PFSK-1 (cell line): ENCODE measurements around the gene EFCAB6.

Experiments
- FOXP2 ChIP-seq: optimal IDR thresholded peaks from 2 replicates; pipeline ENCODE3; 2011; ENCODE audit warnings: borderline replicate concordance, control low read depth, inconsistent platforms; ENCODE audit not compliant: insufficient read depth; ENCODE audit errors: extremely low read length, extremely low read depth
- POLR2AphosphoS5 ChIP-seq: IDR thresholded peaks from 2 replicates; pipeline ENCODE4 v1.6.1; 2012; ENCODE audit warnings: low read depth, mild to moderate bottlenecking, control low read depth, low read length, moderate library complexity
- REST ChIP-seq, 2 experiments: IDR thresholded peaks; 2 replicates each; pipeline versions ENCODE4 v1.6.1 to v1.8.0; 2011 to 2012; ENCODE audit warnings: low read depth in 2 of 2, low read length in 2 of 2, control low read depth in 1 of 2, inconsistent platforms in 1 of 2, mild to moderate bottlenecking in 1 of 2, moderate library complexity in 1 of 2; ENCODE audit not compliant: insufficient read depth in 1 of 2
- SIN3A ChIP-seq: IDR thresholded peaks from 2 replicates; pipeline ENCODE4 v1.6.1; 2012; ENCODE audit warnings: mild to moderate bottlenecking, low read length, moderate library complexity, borderline replicate concordance; ENCODE audit not compliant: insufficient read depth
- TAF1 ChIP-seq: IDR thresholded peaks from 2 replicates; pipeline ENCODE4 v1.6.1; 2012; ENCODE audit warnings: low read length, control low read depth, borderline replicate concordance; ENCODE audit not compliant: insufficient read depth

EFCAB6 gene

GRCh38 chr22:43532301-43533155 lies 279.6 kb downstream of the EFCAB6 start:
- TF ChIP-seq REST (IDR thresholded peaks at IDR 0.05; ENCODE audit: insufficient read depth in 1 of 2, low read depth in 2 of 2, low read length in 2 of 2): no peak

GRCh38 chr22:43531651-43532050 lies 280.5 kb downstream of the EFCAB6 start:
- TF ChIP-seq POLR2AphosphoS5: no peak
- TF ChIP-seq FOXP2: no peak
- no peak for TF ChIP-seq REST (IDR thresholded peaks at IDR 0.05; ENCODE audit: insufficient read depth in 1 of 2, low read depth in 2 of 2, low read length in 2 of 2)
- no peak for TF ChIP-seq SIN3A
- no peak for TF ChIP-seq TAF1

- TF ChIP-seq POLR2AphosphoS5 (no peak), FOXP2 (no peak), SIN3A (no peak), REST (IDR thresholded peaks at IDR 0.05; ENCODE audit: insufficient read depth in 1 of 2, low read depth in 2 of 2, low read length in 2 of 2) (no peak), TAF1 (no peak)
These were observed 281.5 kb downstream of the EFCAB6 start for GRCh38 chr22:43530349-43531201.

- TF ChIP-seq SIN3A (no peak), REST (IDR thresholded peaks at IDR 0.05; ENCODE audit: insufficient read depth in 1 of 2, low read depth in 2 of 2, low read length in 2 of 2) (no peak), TAF1 (no peak), POLR2AphosphoS5 (no peak), FOXP2 (no peak)
These were observed 282.2 kb downstream of the EFCAB6 start for GRCh38 chr22:43529934-43530333.
